Caco-2 (cell line): ENCODE data around the gene RASGEF1B. TPM values are rescaled to one million over a fixed set of nuclear protein-coding genes. Genes with fewer than 3 reads are reported as not detected.

Experiments used
- BruUV-seq: library from RNA; stranded (reverse); fragments of 400-500 nt; replicated peaks from 2 replicates; lab custom pipeline; 2021; lab: Mats Ljungman, UMichigan
- CTCF ChIA-PET: fragments of 300-600 bp; sonication (Branson Sonifier 250); formaldehyde crosslinking; loops from one replicate; lab custom pipeline; 2022; ENCODE audit warnings: antibody characterized with exemption; lab: Charles Lee
- POLR2A ChIA-PET: fragments of 300-600 bp; sonication (Branson Sonifier 250); formaldehyde crosslinking; loops from one replicate; lab custom pipeline; 2022; ENCODE audit warnings: antibody characterized with exemption; lab: Charles Lee
- DNase-seq, 2 experiments: peaks; one replicate each; pipeline versions ENCODE4 v3.0.0 to v3.0.0-alpha.2; 2020 to 2022
- H3K27me3 ChIP-seq: replicated peaks from 2 replicates; pipeline ENCODE4 v1.6.0; 2011; ENCODE audit warnings: low read length; ENCODE audit not compliant: control insufficient read depth, insufficient read depth
- H3K36me3 ChIP-seq: 2 replicates; pipeline ENCODE4 v1.5.1; 2011; ENCODE audit warnings: low read length; ENCODE audit not compliant: control insufficient read depth, insufficient read depth
- H3K4me1 ChIP-seq: fragments of 250-450 bp; sonication (Bioruptor Pico); 2 replicates; pipeline ENCODE4 v1.5.1; 2020; ENCODE audit warnings: mild to moderate bottlenecking
- H3K4me3 ChIP-seq: 2 replicates; pipeline ENCODE4 v1.5.1; 2011; ENCODE audit warnings: low read depth, mild to moderate bottlenecking, control low read depth, low read length
- H3K9me3 ChIP-seq: fragments of 250-450 bp; sonication (Bioruptor Pico); 2 replicates; pipeline ENCODE4 v1.5.1; 2020; ENCODE audit warnings: mild to moderate bottlenecking, moderate library complexity
- H3K27ac Mint-ChIP-seq: one replicate; pipeline ENCODE4 v1.8.0; 2022; ENCODE audit warnings: mixed read lengths; ENCODE audit not compliant: unreplicated experiment
- H3K27me3 Mint-ChIP-seq: one replicate; pipeline ENCODE4 v1.8.0; 2022; ENCODE audit warnings: mixed read lengths; ENCODE audit not compliant: insufficient read depth, unreplicated experiment
- H3K36me3 Mint-ChIP-seq: one replicate; pipeline ENCODE4 v1.8.0; 2022; ENCODE audit warnings: mild to moderate bottlenecking, mixed read lengths; ENCODE audit not compliant: insufficient read depth, unreplicated experiment
- H3K4me1 Mint-ChIP-seq: one replicate; pipeline ENCODE4 v1.8.0; 2022; ENCODE audit warnings: low read depth, mixed read lengths; ENCODE audit not compliant: unreplicated experiment
- H3K4me3 Mint-ChIP-seq: one replicate; pipeline ENCODE4 v1.8.0; 2022; ENCODE audit warnings: mild to moderate bottlenecking, moderate library complexity, mixed read lengths; ENCODE audit not compliant: unreplicated experiment
- H3K9me3 Mint-ChIP-seq: one replicate; pipeline ENCODE4 v1.8.0; 2022; ENCODE audit warnings: mixed read lengths; ENCODE audit not compliant: unreplicated experiment
- CTCF ChIP-seq, 2 experiments: fragments of 200-600 bp in 1 of 2; IDR thresholded peaks; 1 replicate in 1 of 2; 2 replicates in 1 of 2; pipeline versions ENCODE4 v1.5.1 to v1.8.0; 2011 to 2022; ENCODE audit warnings: antibody characterized with exemption in 1 of 2, control low read depth in 1 of 2, inconsistent platforms in 1 of 2, low read depth in 1 of 2, low read length in 1 of 2, mild to moderate bottlenecking in 1 of 2, moderate library complexity in 1 of 2; ENCODE audit not compliant: insufficient read depth in 1 of 2, severe bottlenecking in 1 of 2, unreplicated experiment in 1 of 2
- intact Hi-C: fragments of 100-400 bp; cut with micrococcal nuclease; formaldehyde crosslinking; loops from one replicate; pipeline ENCODE4 v1.10.0; 2022; ENCODE audit not compliant: unreplicated experiment
- total RNA-seq: library from RNA; stranded (reverse); gene quantifications from 2 replicates; pipeline ENCODE4 v1.2.3, GENCODE V29; 2022

The RASGEF1B gene
- total RNA-seq, 1 experiment from 2014 or later, result 32.3 TPM

GRCh38 chr4:81452452-81453006 is 19.2 kb downstream of the RASGEF1B start:
- intact Hi-C loops, result no loop called here
- Histone ChIP-seq H3K9me3 (no peaks in the 10 kb centered on the region), H3K4me3 (no peak overlapping the region), H3K4me1 (no peaks in the 10 kb centered on the region), H3K36me3 (no peaks in the 10 kb centered on the region; the same call in 1 of the 2 replicates), H3K27me3 (no peaks in the 10 kb centered on the region)
- Mint-ChIP-seq H3K27ac (no peak overlapping the region), H3K27me3 (no peaks in the 10 kb centered on the region), H3K4me1 (no peaks in the 10 kb centered on the region), H3K9me3 (no peaks in the 10 kb centered on the region), H3K36me3 (peaks cover 81% of the 10 kb centered on the region), H3K4me3 (no peak overlapping the region)
- ChIA-PET CTCF (no interaction called here), POLR2A (no interaction called here)
- no TSS peak for BruUV-seq
- no peak for DNase-seq
- no peak for TF ChIP-seq CTCF (IDR thresholded peaks at IDR 0.05; ENCODE audit: insufficient read depth in 1 of 2, low read depth in 1 of 2, low read length in 1 of 2, severe bottlenecking in 1 of 2, unreplicated experiment in 1 of 2)

- Mint-ChIP-seq H3K27ac (no peak overlapping the region), H3K4me1 (no peaks in the 10 kb centered on the region), H3K4me3 (no peak overlapping the region), H3K36me3 (peaks cover 89% of the 10 kb centered on the region), H3K9me3 (no peaks in the 10 kb centered on the region), H3K27me3 (no peaks in the 10 kb centered on the region)
- no peaks in the 10 kb centered on the region for H3K9me3 ChIP-seq
- peaks cover 1% of the 10 kb centered on the region for H3K36me3 ChIP-seq
- TF ChIP-seq CTCF (IDR thresholded peaks at IDR 0.05; ENCODE audit: insufficient read depth in 1 of 2, low read depth in 1 of 2, low read length in 1 of 2, severe bottlenecking in 1 of 2, unreplicated experiment in 1 of 2), result no peak
- ChIA-PET CTCF (no interaction called here), POLR2A (no interaction called here)
- intact Hi-C loops, result no loop called here
- no peak for DNase-seq
- H3K4me3 ChIP-seq, result no peak overlapping the region
- H3K4me1 ChIP-seq, result no peaks in the 10 kb centered on the region
- BruUV-seq, result no TSS peak
- no peaks in the 10 kb centered on the region for H3K27me3 ChIP-seq
Measured at GRCh38 chr4:81449015-81449414, 22.7 kb downstream of the RASGEF1B start.

- no peak for DNase-seq
- no peak for TF ChIP-seq CTCF (IDR thresholded peaks at IDR 0.05; ENCODE audit: insufficient read depth in 1 of 2, low read depth in 1 of 2, low read length in 1 of 2, severe bottlenecking in 1 of 2, unreplicated experiment in 1 of 2)
- H3K4me3 Mint-ChIP-seq, result no peak overlapping the region
- no peaks in the 10 kb centered on the region for H3K27me3 Mint-ChIP-seq
- no peaks in the 10 kb centered on the region for H3K4me1 Mint-ChIP-seq
- no TSS peak for BruUV-seq
- no peak overlapping the region for H3K4me3 ChIP-seq
- H3K4me1 ChIP-seq, result no peaks in the 10 kb centered on the region
- intact Hi-C loops, result no loop called here
- H3K9me3 Mint-ChIP-seq, result no peaks in the 10 kb centered on the region
- H3K36me3 Mint-ChIP-seq, result peaks cover 93% of the 10 kb centered on the region
- ChIA-PET CTCF (no interaction called here), POLR2A (no interaction called here)
- H3K36me3 ChIP-seq, result peaks cover 1% of the 10 kb centered on the region
- no peaks in the 10 kb centered on the region for H3K27me3 ChIP-seq
- no peaks in the 10 kb centered on the region for H3K9me3 ChIP-seq
- H3K27ac Mint-ChIP-seq, result peak overlapping the region; percentile 32
Measured at GRCh38 chr4:81447566-81448229, 24.0 kb downstream of the RASGEF1B start.
